Measurements from ENCODE around the gene PTPRJ.

The PTPRJ gene

GRCh38 chr11:48073031-48073861 lies 92.9 kb downstream of the PTPRJ start:
- no peak overlapping the region for H2AFZ ChIP-seq (ENCODE audit: low read depth, low read length)
- H3K9me3 ChIP-seq (ENCODE audit: low read length), result no peaks in the 10 kb centered on the region
- no peaks in the 10 kb centered on the region for H3K36me3 ChIP-seq (ENCODE audit: insufficient read depth, low read length)
- H3K4me3 ChIP-seq (ENCODE audit: low read length), result no peak overlapping the region
- H3K27me3 ChIP-seq (ENCODE audit: insufficient read depth, low read length), result no peaks in the 10 kb centered on the region
- H3K4me1 ChIP-seq (ENCODE audit: insufficient read depth, low read length), result no peaks in the 10 kb centered on the region

DNA sequence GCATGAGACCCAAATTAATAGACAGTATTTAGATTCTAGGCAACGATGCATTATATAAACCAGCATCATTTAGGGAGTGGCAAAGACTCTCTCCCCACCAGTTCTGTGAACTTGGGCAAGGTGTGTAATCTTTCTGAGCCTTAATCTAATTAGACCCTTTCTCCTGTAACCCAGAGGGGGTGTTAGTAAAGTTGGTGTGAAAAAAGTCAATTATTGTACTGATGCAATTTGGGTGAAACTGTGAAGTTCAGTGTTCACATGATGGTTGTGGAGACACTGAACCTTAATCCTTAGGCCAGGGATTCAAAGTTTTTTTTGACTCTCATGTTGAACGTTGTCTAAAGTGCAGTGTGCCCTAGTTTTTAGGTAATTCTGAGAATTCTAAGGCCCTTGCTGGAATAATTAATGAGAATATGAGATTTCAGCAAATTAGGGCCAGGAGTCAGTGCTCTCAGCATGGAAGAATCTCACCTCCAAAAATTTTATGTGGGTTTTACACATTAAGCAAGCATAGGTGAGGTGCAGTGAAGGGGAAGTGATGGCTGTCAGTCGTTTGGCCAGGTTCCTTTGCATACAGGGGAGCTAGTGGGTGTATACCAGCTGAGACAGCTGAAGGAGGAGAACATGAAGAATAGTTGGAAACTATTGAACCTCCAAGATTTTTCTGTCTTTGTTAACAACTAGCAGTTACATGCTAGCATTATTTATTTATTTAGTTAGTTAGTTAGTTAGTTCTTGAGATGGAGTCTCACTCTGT lies 94.2 kb downstream of the PTPRJ start:
- Histone ChIP-seq H3K4me3 (ENCODE audit: low read length) (no peak overlapping the region), H3K36me3 (ENCODE audit: insufficient read depth, low read length) (no peaks in the 10 kb centered on the region), H2AFZ (ENCODE audit: low read depth, low read length) (no peak overlapping the region), H3K9me3 (ENCODE audit: low read length) (no peaks in the 10 kb centered on the region), H3K4me1 (ENCODE audit: insufficient read depth, low read length) (peaks cover 5% of the 10 kb centered on the region), H3K27me3 (ENCODE audit: insufficient read depth, low read length) (no peaks in the 10 kb centered on the region)

- Histone ChIP-seq H3K9me3 (ENCODE audit: low read length) (no peaks in the 10 kb centered on the region), H3K27me3 (ENCODE audit: insufficient read depth, low read length) (no peaks in the 10 kb centered on the region), H3K36me3 (ENCODE audit: insufficient read depth, low read length) (no peaks in the 10 kb centered on the region), H3K4me3 (ENCODE audit: low read length) (no peak overlapping the region), H2AFZ (ENCODE audit: low read depth, low read length) (no peak overlapping the region), H3K4me1 (ENCODE audit: insufficient read depth, low read length) (peaks cover 8% of the 10 kb centered on the region)
Measured at GRCh38 chr11:48075637-48076036, 95.3 kb downstream of the PTPRJ start.

DNA sequence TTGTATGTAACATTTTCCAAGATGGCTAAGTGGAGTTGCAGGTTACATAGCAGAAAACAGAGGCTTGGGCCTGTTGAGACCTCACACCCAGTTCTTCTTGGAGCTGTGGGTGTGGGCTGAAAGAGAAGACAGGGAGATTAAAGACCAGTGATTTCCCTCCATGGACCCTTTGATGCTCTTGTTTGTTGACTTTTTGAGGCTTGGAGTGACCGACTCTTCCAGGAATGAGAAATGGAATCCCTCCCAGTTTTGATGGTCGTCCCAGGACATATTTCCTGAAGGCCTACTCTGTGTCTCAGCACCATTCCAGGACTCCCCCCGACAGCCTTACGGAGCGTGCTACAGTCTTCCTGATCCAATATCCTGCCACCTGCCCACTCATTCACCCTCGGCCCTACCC lies 96.9 kb downstream of the PTPRJ start:
- Histone ChIP-seq H3K4me3 (ENCODE audit: low read length) (no peak overlapping the region), H3K36me3 (ENCODE audit: insufficient read depth, low read length) (no peaks in the 10 kb centered on the region), H3K9me3 (ENCODE audit: low read length) (no peaks in the 10 kb centered on the region), H3K4me1 (ENCODE audit: insufficient read depth, low read length) (peaks cover 8% of the 10 kb centered on the region), H3K27me3 (ENCODE audit: insufficient read depth, low read length) (no peaks in the 10 kb centered on the region), H2AFZ (ENCODE audit: low read depth, low read length) (no peak overlapping the region)

DNA sequence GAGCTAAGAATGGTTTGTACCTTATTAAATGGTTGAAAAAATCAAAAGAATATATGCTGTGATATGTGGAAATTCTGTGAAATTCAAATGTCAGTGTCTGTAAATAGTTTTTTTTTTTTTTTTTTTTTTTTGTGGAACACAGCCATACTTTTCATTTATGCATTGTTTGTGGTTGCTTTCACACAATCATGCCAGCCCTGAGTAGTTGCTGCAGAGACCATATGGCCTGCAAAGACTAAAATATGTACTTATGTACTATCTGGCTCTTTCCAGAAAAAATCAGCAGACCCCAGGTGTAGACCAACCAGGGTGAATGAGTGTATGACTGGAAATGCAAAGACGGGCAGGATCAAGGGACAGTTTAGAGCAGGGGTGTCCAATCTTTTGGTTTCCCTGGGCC lies 98.3 kb downstream of the PTPRJ start:
- Histone ChIP-seq H3K4me3 (ENCODE audit: low read length) (no peak overlapping the region), H3K36me3 (ENCODE audit: insufficient read depth, low read length) (no peaks in the 10 kb centered on the region), H3K4me1 (ENCODE audit: insufficient read depth, low read length) (peaks cover 8% of the 10 kb centered on the region), H3K27me3 (ENCODE audit: insufficient read depth, low read length) (no peaks in the 10 kb centered on the region), H3K9me3 (ENCODE audit: low read length) (no peaks in the 10 kb centered on the region), H2AFZ (ENCODE audit: low read depth, low read length) (no peak overlapping the region)

GRCh38 chr11:48079596-48079995 lies 99.2 kb downstream of the PTPRJ start:
- Histone ChIP-seq H2AFZ (ENCODE audit: low read depth, low read length) (no peak overlapping the region), H3K4me1 (ENCODE audit: insufficient read depth, low read length) (peaks cover 8% of the 10 kb centered on the region), H3K27me3 (ENCODE audit: insufficient read depth, low read length) (no peaks in the 10 kb centered on the region), H3K36me3 (ENCODE audit: insufficient read depth, low read length) (no peaks in the 10 kb centered on the region), H3K9me3 (ENCODE audit: low read length) (no peaks in the 10 kb centered on the region), H3K4me3 (ENCODE audit: low read length) (no peak overlapping the region)

DNA sequence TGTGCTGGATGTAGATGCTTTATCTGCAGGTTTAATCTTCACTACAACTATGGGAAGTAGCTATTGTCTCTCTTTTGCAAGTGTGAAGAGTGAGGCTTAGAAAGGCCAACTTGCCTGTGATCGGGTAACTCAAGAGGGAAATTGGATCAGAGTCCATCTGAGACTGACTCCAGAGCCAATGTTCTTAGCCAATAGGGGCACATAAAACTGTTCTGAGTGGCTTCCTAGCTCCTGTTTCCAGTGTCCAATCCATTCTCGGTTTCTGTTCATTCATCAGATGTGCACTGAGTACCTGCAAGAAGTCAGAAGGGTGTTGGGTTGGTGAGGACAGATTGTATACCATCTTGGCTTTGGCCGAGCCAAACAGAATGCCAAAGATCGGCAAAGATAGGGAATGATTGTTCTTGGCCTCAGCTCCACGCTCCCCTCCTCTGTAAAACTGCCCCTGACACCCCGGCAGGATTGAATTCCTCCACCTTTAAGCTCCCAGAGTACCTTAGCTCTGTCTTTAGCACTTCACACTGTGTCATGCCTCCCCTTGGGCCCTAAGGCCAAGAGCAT lies 100.0 kb downstream of the PTPRJ start:
- no peak overlapping the region for H3K4me3 ChIP-seq (ENCODE audit: low read length)
- no peak overlapping the region for H2AFZ ChIP-seq (ENCODE audit: low read depth, low read length)
- no peaks in the 10 kb centered on the region for H3K27me3 ChIP-seq (ENCODE audit: insufficient read depth, low read length)
- no peaks in the 10 kb centered on the region for H3K9me3 ChIP-seq (ENCODE audit: low read length)
- H3K4me1 ChIP-seq (ENCODE audit: insufficient read depth, low read length), result peaks cover 8% of the 10 kb centered on the region
- no peaks in the 10 kb centered on the region for H3K36me3 ChIP-seq (ENCODE audit: insufficient read depth, low read length)

- Histone ChIP-seq H3K36me3 (ENCODE audit: insufficient read depth, low read length) (no peaks in the 10 kb centered on the region), H2AFZ (ENCODE audit: low read depth, low read length) (no peak overlapping the region), H3K27me3 (ENCODE audit: insufficient read depth, low read length) (no peaks in the 10 kb centered on the region), H3K4me3 (ENCODE audit: low read length) (no peak overlapping the region), H3K4me1 (ENCODE audit: insufficient read depth, low read length) (peaks cover 8% of the 10 kb centered on the region), H3K9me3 (ENCODE audit: low read length) (no peaks in the 10 kb centered on the region)
Measured at GRCh38 chr11:48081151-48082010, 101.0 kb downstream of the PTPRJ start.

GRCh38 chr11:48082771-48083170 lies 102.4 kb downstream of the PTPRJ start:
- Histone ChIP-seq H3K27me3 (ENCODE audit: insufficient read depth, low read length) (no peaks in the 10 kb centered on the region), H3K9me3 (ENCODE audit: low read length) (no peaks in the 10 kb centered on the region), H2AFZ (ENCODE audit: low read depth, low read length) (no peak overlapping the region), H3K36me3 (ENCODE audit: insufficient read depth, low read length) (no peaks in the 10 kb centered on the region), H3K4me1 (ENCODE audit: insufficient read depth, low read length) (peaks cover 12% of the 10 kb centered on the region), H3K4me3 (ENCODE audit: low read length) (no peak overlapping the region)

- Histone ChIP-seq H3K9me3 (ENCODE audit: low read length) (no peaks in the 10 kb centered on the region), H3K36me3 (ENCODE audit: insufficient read depth, low read length) (no peaks in the 10 kb centered on the region), H3K4me1 (ENCODE audit: insufficient read depth, low read length) (peaks cover 19% of the 10 kb centered on the region), H3K4me3 (ENCODE audit: low read length) (no peak overlapping the region), H3K27me3 (ENCODE audit: insufficient read depth, low read length) (no peaks in the 10 kb centered on the region), H2AFZ (ENCODE audit: low read depth, low read length) (no peak overlapping the region)
Measured at GRCh38 chr11:48083421-48083820, 103.1 kb downstream of the PTPRJ start.

- Histone ChIP-seq H3K9me3 (ENCODE audit: low read length) (no peaks in the 10 kb centered on the region), H3K36me3 (ENCODE audit: insufficient read depth, low read length) (no peaks in the 10 kb centered on the region), H3K4me1 (ENCODE audit: insufficient read depth, low read length) (peaks cover 12% of the 10 kb centered on the region), H3K4me3 (ENCODE audit: low read length) (no peak overlapping the region), H2AFZ (ENCODE audit: low read depth, low read length) (no peak overlapping the region), H3K27me3 (ENCODE audit: insufficient read depth, low read length) (no peaks in the 10 kb centered on the region)
Measured at GRCh38 chr11:48085688-48086087, 105.3 kb downstream of the PTPRJ start.

DNA sequence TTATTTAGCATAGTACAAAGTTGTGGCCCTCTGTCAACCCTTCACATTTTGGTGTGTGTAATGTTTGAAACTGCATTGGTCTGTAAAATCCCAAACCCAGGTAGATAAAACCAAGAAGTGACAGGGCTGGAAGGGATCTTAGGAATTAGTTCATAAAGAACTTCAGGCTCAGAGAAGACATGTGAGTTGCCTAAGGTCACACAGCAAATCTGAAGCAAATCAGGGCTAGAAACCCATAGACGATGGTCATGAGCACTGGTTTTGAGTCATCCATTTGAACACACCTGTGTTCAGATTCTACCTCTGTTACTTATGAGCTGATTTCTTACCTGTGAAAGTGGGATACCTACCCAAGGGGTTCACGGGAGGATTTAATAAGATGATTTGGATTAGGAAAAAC lies 107.1 kb downstream of the PTPRJ start:
- no peaks in the 10 kb centered on the region for H3K36me3 ChIP-seq (ENCODE audit: insufficient read depth, low read length)

More for the DNA sequence above, 107.1 kb downstream of the PTPRJ start:
- Histone ChIP-seq H3K27me3 (ENCODE audit: insufficient read depth, low read length) (no peaks in the 10 kb centered on the region), H3K9me3 (ENCODE audit: low read length) (no peaks in the 10 kb centered on the region), H3K4me1 (ENCODE audit: insufficient read depth, low read length) (peaks cover 12% of the 10 kb centered on the region), H2AFZ (ENCODE audit: low read depth, low read length) (no peak overlapping the region), H3K4me3 (ENCODE audit: low read length) (no peak overlapping the region)

All from neuron (in vitro differentiated cells).